ENCODE data around the gene ENDOV.

The ENDOV gene

GRCh38 chr17:80414803-80415625 lies at the start of gene ENDOV:
Gene ENDOV, plus strand, starts transcription at chr17:80415167. Its CDS starts 28 bp downstream, at chr17:80415195.
- DNase-seq, result peak; percentile 95

DNA sequence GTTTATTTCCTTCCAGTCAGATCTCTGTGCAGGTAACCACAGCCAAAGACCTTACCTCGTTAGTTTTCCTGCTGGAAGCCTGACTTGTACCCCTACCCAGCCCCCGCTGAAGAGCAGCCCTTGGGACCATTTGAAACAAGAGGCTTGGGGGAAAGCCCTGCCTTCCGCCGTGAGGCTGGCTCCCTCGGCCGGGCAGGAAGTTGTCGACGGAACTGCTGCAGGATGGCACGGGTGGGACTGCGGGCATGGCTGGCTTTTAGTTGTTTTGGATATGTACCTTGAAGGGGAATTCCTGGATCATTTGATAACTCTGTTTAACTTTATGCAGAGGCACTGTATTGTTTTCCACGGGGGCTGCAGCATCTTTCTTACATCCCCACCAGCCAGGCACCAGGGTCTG lies 49.0 kb upstream of the ENDOV start:
- no peak for DNase-seq

- DNase-seq, result no peak
Measured at GRCh38 chr17:80367503-80367902, 47.5 kb upstream of the ENDOV start.

GRCh38 chr17:80371196-80371595 lies 43.8 kb upstream of the ENDOV start:
- DNase-seq, result no peak

- no peak for DNase-seq
Measured at GRCh38 chr17:80372456-80372855, 42.5 kb upstream of the ENDOV start.

DNA sequence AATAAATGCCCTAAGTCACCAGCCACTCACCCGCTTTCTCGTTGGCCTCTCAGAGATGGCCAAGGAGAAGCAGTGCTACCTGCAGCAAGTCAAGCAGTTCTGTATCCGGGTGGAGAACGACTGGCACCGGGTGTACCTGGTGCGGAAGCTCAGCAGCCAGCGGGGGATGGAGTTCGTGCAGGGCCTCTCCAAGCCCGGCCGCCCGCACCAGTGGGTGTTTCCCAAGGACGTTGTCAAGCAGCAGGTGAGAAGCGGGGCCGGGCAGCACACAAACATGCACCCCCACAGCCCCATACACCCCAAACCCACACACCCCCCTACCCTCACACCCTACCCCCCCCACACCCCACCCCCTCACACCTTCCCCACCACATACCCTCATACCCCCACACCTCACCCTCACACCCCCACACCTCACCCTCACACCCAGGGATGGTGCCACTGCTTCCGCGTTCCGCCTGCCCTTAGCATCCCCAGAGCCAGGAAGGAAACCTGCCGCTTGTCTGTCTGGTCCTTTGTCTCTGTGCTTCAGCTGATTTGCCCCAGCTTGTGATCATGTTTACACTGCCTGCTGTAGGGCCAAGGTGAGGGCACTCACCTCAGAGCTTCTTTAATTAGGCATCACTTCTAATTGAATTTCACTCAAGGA lies 41.9 kb upstream of the ENDOV start:
- DNase-seq, result no peak

DNA sequence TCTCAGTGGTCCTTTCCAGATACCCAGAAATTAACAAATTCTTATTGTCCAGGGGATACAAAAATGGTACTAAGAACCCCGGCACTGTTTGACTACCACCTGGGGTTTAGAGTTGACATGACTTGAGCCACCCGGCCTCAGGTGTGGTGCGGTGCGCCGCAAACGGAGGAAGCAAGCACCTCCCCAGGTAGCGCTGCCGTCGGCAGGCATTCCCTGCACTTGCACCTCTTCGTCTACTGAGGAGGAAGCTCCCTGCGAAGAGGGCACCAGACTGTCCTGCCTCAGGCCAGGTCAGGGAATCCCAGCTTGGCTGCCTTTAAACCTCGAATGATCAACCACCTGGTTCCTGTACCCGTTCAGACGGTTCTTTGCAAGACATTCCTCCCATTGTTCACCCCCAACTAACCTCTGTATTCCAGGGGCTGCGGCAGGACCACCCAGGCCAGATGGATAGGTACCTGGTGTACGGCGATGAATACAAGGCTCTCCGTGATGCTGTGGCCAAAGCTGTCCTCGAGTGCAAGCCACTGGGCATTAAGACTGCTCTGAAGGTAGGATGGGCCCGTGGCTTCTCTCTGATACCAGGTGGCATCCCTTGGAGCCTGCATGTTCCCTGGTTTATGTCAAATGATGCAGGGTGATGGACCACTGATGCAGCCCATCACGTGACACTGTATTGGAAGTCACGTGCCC lies 40.8 kb upstream of the ENDOV start:
- no peak for DNase-seq

DNA sequence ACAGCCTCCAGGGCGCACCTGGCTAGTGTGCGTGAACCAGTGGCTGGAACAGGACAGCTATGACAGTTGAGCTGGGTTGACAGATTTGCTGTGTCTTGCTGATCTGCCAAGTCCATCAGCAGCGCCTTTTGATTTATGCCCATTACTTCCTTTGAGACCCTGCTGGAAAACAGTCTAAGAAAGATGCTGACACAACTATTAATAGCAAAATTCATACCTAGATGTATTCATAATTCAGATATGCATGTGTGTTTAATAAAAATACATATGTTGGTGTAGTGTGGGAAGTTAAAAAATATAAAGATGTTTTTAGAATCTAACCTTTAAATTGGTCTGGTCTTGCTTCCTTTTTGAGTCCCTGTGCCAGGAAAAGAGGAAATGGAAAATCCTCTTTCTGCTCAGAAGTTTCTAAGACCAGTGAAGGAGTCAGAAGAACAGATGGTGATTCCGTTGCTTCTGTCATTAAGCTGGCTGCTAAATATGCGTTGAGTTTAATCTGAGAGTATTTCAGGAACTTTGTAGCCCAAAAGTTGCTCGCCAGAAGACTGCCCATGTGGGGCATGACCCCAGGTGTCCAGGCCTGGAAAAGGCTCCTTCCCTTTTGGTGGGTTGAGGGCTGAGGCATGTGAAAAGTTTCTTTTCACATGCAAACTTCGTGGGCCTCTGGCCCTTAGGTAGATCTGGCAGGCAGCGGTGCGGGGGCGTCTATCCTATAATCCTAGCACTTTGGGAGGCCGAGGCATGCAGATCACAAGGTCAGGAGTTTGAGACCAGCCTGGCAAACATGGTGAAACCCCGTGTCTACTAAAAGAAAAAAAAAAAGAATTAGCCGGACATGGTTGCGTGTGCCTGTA lies 40.0 kb upstream of the ENDOV start:
- DNase-seq, result no peak

DNA sequence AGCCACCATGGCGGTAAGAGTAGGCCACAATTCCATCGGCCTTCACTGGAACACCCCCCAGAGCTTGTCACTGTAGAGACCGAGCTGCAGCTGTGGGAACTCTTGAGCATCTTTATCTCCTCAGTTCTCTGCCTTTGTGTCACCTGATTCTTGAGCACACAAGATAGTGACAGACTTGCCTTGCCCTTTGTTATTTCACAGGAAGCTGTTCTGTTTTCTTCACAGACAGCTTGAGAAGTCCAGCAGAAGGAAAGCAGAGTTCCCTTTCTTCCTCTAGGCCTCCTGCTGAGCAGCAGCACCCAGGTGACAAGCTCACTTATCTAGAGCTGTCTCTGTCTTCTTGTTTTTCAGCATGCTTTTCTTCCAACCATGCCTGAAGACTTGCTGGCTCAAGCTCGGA lies 38.4 kb upstream of the ENDOV start:
- DNase-seq, result no peak

DNA sequence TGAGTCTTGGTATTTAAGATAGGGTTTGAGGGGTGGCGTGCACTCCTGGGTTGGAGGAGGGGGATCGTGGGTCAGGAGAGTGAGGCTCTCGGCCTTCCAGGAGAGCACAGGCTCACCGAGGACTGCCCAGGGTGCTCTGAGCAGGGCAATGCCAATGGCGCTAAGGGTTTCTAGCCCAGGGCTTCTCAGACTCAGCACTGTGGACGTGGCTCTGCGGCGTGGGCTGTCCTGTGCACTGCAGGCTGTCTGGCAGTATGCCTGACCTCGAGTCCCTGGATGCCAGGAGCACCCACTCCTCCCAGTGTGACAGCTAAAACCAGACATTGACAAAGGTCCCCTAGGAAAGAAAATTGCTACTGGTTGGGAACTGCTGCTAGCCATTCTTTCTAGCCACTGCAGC lies 37.2 kb upstream of the ENDOV start:
- DNase-seq, result no peak

DNA sequence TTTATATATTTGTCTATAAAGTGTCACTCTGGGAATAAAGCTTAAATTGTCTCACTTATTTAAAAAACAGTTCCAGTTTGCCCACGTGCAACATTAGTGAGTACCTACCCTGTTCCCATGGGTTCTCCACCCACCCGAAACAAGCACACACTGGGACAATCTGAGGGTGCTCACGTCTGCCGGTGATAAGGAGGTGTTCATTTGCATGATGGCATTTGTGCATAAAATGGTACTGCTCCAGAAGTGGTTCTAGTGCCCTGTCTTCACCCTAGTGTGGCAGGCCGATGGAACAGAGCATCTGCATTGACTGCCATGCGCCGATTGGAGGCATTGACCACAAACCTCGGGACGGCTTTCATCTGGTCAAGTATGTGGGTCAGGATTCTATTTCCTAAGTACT lies 35.6 kb upstream of the ENDOV start:
- no peak for DNase-seq

DNA sequence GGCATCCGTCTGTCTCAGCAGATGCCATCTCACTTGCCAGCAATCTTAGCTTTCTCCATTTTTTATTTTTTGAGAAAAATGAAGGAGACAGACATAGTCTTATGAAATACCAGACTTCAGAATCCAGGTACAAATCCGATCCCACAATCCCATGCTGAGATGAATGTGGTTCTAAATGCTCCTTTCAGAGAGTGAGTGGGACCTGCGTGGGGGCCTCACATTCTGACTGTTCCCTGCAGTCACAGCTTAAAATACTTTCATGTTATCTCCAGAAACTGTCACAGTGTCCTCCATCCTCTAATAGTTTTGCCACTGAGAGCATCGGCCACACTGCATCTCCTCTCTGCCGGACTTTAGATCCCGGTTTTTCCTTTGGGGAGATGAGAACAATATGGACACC lies 34.9 kb upstream of the ENDOV start:
- DNase-seq, result no peak

DNA sequence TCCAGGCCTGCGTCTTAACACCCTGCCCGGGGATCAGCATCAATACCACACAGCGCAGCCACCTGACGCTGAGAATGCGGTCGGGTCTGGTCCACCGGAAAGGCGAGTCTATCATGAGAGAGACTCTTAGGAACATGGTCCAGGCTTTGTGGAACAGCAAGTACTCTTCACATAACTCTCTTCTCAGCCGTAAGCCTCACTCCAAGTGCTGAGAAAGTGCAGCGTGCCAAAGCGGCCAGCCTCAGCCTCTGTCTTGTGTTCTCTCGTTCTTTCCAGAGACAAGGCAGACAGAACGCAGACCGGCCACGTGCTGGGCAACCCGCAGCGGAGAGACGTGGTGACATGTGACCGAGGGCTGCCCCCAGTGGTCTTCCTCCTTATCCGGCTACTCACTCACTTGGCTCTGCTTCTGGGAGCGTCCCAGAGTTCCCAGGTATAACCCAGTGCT lies 34.4 kb upstream of the ENDOV start:
- no peak for DNase-seq

DNA sequence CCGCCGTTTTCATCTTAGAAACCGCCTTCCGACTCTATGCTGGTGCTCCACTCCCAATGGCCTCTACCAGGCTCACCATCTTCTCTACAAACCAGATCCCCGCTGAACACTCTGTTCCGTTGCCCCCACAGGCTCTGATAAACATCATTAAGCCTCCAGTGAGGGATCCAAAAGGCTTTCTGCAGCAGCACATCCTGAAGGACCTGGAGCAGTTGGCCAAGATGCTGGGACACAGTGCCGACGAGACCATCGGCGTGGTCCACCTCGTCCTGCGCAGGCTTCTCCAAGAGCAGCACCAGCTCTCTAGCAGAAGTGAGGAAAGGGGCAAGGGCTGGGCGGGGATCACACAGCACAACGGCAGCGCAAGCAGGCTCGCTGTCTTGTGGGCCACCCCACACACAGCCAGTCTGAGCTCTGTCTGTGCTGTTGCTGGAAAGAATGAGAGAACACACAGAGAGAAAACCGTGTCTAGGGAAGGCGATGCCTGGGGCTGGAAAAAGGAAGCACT lies 33.5 kb upstream of the ENDOV start:
- DNase-seq, result no peak

GRCh38 chr17:80382446-80382845 lies 32.5 kb upstream of the ENDOV start:
- DNase-seq, result no peak

DNA sequence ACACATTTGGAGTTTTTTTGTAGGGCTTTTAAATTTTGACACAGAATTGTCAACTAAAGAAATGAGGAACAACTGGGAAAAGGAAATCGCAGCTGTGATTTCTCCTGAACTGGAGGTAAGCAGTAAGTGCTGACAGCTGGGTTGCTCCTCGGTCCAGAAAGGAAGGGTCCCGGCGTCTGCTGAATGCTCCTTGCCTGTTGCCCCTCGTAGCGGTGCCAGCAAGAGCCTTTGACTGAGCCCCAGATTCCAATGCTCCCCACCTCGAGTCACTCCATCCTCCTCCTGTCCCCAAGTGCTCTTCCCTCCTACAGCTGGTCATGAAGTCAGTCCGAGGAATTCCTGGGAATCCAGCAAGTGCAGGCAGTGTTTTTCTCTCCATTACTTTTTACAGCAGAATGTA lies 32.0 kb upstream of the ENDOV start:
- DNase-seq, result no peak

- DNase-seq, result no peak
Measured at GRCh38 chr17:80384078-80384960, 30.6 kb upstream of the ENDOV start.

GRCh38 chr17:80385046-80385445 lies 29.9 kb upstream of the ENDOV start:
- DNase-seq, result no peak

DNA sequence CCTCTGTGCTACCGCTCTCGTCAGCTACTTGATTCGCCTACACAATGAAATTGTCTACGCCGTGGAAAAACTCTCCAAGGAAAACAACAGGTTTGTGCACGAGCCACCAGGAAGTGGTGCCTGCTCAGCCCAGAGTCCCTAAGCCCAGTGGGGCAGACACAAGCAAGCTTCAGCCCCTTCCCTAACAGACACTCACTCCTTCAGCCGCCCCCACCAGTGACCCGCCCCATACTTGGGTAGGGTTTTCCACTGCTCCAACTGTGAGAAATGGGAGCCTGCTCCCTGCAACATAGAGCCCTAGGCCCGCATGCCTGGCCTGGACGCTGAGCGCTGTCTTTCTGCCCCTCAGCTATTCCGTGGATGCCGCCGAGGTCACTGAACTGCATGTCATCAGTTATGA lies 28.6 kb upstream of the ENDOV start:
- DNase-seq, result no peak

- no peak for DNase-seq
Measured at GRCh38 chr17:80387071-80387470, 27.9 kb upstream of the ENDOV start.

DNA sequence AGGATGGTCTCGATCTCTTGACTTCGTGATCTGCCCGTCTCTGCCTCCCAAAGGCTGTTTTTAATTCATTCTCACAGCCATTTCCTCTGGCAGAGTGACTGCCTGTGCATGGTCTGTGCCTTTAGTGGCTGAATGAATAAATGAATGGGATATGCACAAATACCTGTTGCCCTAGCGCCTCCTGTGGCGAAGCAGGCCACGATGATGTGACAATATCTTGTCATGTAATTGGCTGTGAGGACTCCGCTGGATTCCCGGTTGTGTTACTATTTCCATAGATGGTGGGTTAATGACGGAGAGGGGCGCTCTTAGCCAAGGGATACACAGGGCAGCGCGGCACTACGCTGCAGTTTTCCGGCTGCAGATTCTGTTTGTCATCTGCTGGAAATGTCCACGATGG lies 26.8 kb upstream of the ENDOV start:
- DNase-seq, result no peak

- DNase-seq, result no peak
Measured at GRCh38 chr17:80388601-80389000, 26.4 kb upstream of the ENDOV start.
